ENCODE results near the gene MAML1.
"Not testable (repeated sequence)": the region's sequence is repeated elsewhere in the genome, so short reads cannot be mapped to it uniquely, and the experiment has no call there.

The MAML1 gene, protein sequence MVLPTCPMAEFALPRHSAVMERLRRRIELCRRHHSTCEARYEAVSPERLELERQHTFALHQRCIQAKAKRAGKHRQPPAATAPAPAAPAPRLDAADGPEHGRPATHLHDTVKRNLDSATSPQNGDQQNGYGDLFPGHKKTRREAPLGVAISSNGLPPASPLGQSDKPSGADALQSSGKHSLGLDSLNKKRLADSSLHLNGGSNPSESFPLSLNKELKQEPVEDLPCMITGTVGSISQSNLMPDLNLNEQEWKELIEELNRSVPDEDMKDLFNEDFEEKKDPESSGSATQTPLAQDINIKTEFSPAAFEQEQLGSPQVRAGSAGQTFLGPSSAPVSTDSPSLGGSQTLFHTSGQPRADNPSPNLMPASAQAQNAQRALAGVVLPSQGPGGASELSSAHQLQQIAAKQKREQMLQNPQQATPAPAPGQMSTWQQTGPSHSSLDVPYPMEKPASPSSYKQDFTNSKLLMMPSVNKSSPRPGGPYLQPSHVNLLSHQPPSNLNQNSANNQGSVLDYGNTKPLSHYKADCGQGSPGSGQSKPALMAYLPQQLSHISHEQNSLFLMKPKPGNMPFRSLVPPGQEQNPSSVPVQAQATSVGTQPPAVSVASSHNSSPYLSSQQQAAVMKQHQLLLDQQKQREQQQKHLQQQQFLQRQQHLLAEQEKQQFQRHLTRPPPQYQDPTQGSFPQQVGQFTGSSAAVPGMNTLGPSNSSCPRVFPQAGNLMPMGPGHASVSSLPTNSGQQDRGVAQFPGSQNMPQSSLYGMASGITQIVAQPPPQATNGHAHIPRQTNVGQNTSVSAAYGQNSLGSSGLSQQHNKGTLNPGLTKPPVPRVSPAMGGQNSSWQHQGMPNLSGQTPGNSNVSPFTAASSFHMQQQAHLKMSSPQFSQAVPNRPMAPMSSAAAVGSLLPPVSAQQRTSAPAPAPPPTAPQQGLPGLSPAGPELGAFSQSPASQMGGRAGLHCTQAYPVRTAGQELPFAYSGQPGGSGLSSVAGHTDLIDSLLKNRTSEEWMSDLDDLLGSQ

DNA sequence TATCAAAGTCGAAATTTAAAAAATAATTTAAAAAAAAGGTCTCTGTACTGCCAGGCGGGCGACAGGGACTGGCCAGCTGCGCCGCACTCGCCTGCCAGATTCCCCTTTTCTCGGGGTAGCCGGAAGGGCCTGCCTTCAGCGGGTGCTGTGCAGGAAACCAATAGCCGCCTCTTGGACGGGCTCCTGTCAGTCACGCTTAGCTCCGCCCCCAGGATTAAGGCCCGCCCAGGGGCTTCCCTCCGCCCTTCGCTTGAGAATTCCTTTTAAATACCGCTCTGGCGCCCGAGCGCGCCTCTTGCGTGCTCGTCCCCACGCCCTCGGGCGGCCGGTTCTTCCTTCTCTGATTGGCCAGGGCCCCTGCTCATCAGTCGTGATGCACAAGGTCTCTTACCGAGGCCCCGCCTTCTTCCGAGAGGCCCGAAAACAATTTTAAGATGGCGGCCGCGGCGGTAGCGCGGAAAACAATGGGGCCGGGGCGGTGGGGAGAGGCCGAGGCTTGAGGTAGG is at the start of gene MAML1:
Gene MAML1, plus strand, starts transcription at position 411 of the 506 bp plus-strand sequence. CDS start 291 bp downstream, outside the sequence.
- peak within 1 kb of the TSS; percentile 93 for H3K9ac ChIP-seq (ENCODE audit: low read depth, low read length)
- H3K27ac ChIP-seq (ENCODE audit: low read length) = peak within 1 kb of the TSS; percentile 76
- DNase-seq = peak; percentile 100
- H3K4me2 ChIP-seq (ENCODE audit: insufficient read depth, low read length) = peak within 1 kb of the TSS; percentile 72
- ATAC-seq (ENCODE audit: insufficient read depth, low read depth) = peak; percentile 95
- peaks cover 48% of the 10 kb centered on the region for H3K79me2 ChIP-seq (ENCODE audit: insufficient read depth, low read length)
- H3K36me3 ChIP-seq (ENCODE audit: insufficient read depth, low read length) = peaks cover 43% of the 10 kb centered on the region
- TF ChIP-seq EZH2 (IDR thresholded peaks at IDR 0.05; ENCODE audit: borderline replicate concordance, low read depth, low read length, severe bottlenecking) = no peak
- TF ChIP-seq, protein P1, sequence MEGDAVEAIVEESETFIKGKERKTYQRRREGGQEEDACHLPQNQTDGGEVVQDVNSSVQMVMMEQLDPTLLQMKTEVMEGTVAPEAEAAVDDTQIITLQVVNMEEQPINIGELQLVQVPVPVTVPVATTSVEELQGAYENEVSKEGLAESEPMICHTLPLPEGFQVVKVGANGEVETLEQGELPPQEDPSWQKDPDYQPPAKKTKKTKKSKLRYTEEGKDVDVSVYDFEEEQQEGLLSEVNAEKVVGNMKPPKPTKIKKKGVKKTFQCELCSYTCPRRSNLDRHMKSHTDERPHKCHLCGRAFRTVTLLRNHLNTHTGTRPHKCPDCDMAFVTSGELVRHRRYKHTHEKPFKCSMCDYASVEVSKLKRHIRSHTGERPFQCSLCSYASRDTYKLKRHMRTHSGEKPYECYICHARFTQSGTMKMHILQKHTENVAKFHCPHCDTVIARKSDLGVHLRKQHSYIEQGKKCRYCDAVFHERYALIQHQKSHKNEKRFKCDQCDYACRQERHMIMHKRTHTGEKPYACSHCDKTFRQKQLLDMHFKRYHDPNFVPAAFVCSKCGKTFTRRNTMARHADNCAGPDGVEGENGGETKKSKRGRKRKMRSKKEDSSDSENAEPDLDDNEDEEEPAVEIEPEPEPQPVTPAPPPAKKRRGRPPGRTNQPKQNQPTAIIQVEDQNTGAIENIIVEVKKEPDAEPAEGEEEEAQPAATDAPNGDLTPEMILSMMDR (IDR thresholded peaks at IDR 0.05; ENCODE audit: borderline replicate concordance, extremely low read depth, low read length, poor library complexity, severe bottlenecking) = no peak
- no peaks in the 10 kb centered on the region for H3K9me3 ChIP-seq (ENCODE audit: insufficient read depth, low read length, severe bottlenecking)
- peaks cover 31% of the 10 kb centered on the region for H4K20me1 ChIP-seq (ENCODE audit: insufficient read depth, low read length)
- H3K4me1 ChIP-seq (ENCODE audit: insufficient read depth, low read length) = peaks cover 46% of the 10 kb centered on the region
- peak within 1 kb of the TSS; percentile 85 for H2AFZ ChIP-seq (ENCODE audit: low read depth, low read length)
- no peaks in the 10 kb centered on the region for H3K27me3 ChIP-seq (ENCODE audit: insufficient read depth, low read length, poor library complexity)
- peak within 1 kb of the TSS; percentile 90 to 92 for H3K4me3 ChIP-seq (ENCODE audit: low read depth in 1 of 2, low read length in 2 of 2)

DNA sequence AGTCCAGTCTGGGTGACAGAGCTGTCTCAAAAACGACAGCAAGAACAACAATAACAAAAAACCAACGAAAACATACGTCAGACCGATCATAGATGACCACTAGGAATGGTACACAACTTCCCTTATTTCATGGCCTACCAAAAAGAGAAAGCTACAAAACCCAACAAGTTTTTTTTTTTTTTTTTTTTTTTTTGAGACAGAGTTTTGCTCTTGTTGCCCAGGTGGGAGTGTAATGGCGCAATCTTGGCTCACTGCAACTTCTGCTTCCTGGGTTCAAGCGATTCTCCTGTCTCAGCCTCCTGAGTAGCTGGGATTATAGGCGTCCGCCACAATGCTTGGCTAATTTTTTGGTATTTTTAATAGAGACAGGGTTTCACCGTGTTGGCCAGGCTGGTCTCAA is 43.4 kb upstream of the MAML1 start:
- not testable (repeated sequence) for H2AFZ ChIP-seq (ENCODE audit: low read depth, low read length); H3K36me3 ChIP-seq (ENCODE audit: insufficient read depth, low read length); H3K9me3 ChIP-seq (ENCODE audit: insufficient read depth, low read length, severe bottlenecking); H4K20me1 ChIP-seq (ENCODE audit: insufficient read depth, low read length); H3K9ac ChIP-seq (ENCODE audit: low read depth, low read length); H3K79me2 ChIP-seq (ENCODE audit: insufficient read depth, low read length); H3K27me3 ChIP-seq (ENCODE audit: insufficient read depth, low read length, poor library complexity); H3K4me2 ChIP-seq (ENCODE audit: insufficient read depth, low read length); H3K4me3 ChIP-seq (ENCODE audit: low read depth in 1 of 2, low read length in 2 of 2); ATAC-seq (ENCODE audit: insufficient read depth, low read depth); DNase-seq; H3K27ac ChIP-seq (ENCODE audit: low read length); H3K4me1 ChIP-seq (ENCODE audit: insufficient read depth, low read length)

DNA sequence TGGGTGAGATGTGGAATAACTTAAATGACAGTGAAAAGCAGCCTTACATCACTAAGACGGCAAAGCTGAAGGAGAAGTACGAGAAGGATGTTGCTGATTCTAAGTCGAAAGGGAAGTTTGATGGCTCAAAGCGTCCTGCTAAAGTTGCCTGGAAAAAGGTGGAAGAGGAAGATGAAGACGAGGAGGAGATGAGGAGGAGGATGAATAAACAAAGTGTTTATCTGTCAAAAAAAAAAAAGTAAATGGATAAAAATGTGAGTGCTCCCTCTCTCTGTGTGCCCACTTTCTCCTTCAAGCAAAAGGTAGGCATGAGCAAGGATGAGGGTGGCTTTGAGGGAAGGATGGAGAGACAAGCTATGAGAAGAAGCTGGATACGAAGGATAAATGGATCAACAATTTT is 38.1 kb upstream of the MAML1 start:
- TF ChIP-seq, protein P1 (IDR thresholded peaks at IDR 0.05; ENCODE audit: borderline replicate concordance, extremely low read depth, low read length, poor library complexity, severe bottlenecking) = no peak
- no peak for TF ChIP-seq EZH2 (IDR thresholded peaks at IDR 0.05; ENCODE audit: borderline replicate concordance, low read depth, low read length, severe bottlenecking)
- Histone ChIP-seq H3K4me2 (ENCODE audit: insufficient read depth, low read length) (no peak overlapping the region), H3K4me1 (ENCODE audit: insufficient read depth, low read length) (peaks cover 17% of the 10 kb centered on the region), H2AFZ (ENCODE audit: low read depth, low read length) (no peak overlapping the region), H3K79me2 (ENCODE audit: insufficient read depth, low read length) (peaks cover 20% of the 10 kb centered on the region), H3K9me3 (ENCODE audit: insufficient read depth, low read length, severe bottlenecking) (no peaks in the 10 kb centered on the region), H3K4me3 (ENCODE audit: low read depth in 1 of 2, low read length in 2 of 2) (no peak overlapping the region), H4K20me1 (ENCODE audit: insufficient read depth, low read length) (peaks cover 4% of the 10 kb centered on the region; the same call in 1 of the 2 replicates), H3K9ac (ENCODE audit: low read depth, low read length) (no peak overlapping the region), H3K27ac (ENCODE audit: low read length) (no peak overlapping the region), H3K36me3 (ENCODE audit: insufficient read depth, low read length) (no peaks in the 10 kb centered on the region; the same call in 1 of the 2 replicates), H3K27me3 (ENCODE audit: insufficient read depth, low read length, poor library complexity) (no peaks in the 10 kb centered on the region)
- no peak for ATAC-seq (ENCODE audit: insufficient read depth, low read depth)
- no peak for DNase-seq
